K562 (cell line): ENCODE measurements around the gene COBLL1. TPM values are rescaled to one million over a fixed set of nuclear protein-coding genes. Genes with fewer than 3 reads are reported as not detected.

Experiments used
- ATAC-seq: fragments of 200-7000 bp; cut with Tn5 transposase; 3 replicates; pipeline ENCODE4 v1.9.1; 2020; ENCODE audit warnings: moderate library complexity
- BruUV-seq: library from RNA; stranded (reverse); fragments of 400-500 nt; replicated peaks from 2 replicates; lab custom pipeline; 2021; lab: Mats Ljungman, UMichigan
- CTCF ChIA-PET: fragments of 300-600 bp; formaldehyde crosslinking; extraction: SDS; loops from one replicate; lab custom pipeline; 2021; ENCODE audit warnings: low intra/inter-chr PET ratio; lab: Yijun Ruan, JAX
- POLR2A ChIA-PET: fragments of 300-600, 350-650 bp; sonication (Branson Sonifier 250); formaldehyde crosslinking; extraction: SDS; loops from one replicate; lab custom pipeline; 2021; ENCODE audit warnings: antibody characterized with exemption, inconsistent platforms; lab: Yijun Ruan, JAX
- DNase-seq, 4 experiments: peaks; one replicate each; pipeline versions ENCODE4 v3.0.0 to v3.0.0-alpha.2; 2011 to 2018; ENCODE audit warnings: low spot score in 3 of 4, mixed read lengths in 3 of 4; ENCODE audit errors: extremely low read depth in 1 of 4
- FAIRE-seq: peaks from 2 replicates; lab custom pipeline; 2011; peaks lifted over from hg19 to GRCh38; lab: Jason Lieb, UNC
- H2AFZ ChIP-seq: 2 replicates; pipeline ENCODE4 v1.6.0; 2011; ENCODE audit warnings: low read depth, low read length, control low read depth, inconsistent platforms
- H3K27ac ChIP-seq: fragments of 200-600 bp; 3 replicates; pipeline ENCODE4 v1.8.0; 2011; ENCODE audit warnings: low read depth, mild to moderate bottlenecking, control low read depth, inconsistent platforms, low read length, moderate library complexity, mixed read lengths; ENCODE audit errors: extremely low read depth
- H3K27me3 ChIP-seq, 2 experiments: fragments of 300-600 bp in 1 of 2; 2 replicates in 1 of 2; 3 replicates in 1 of 2; pipeline versions ENCODE4 v1.6.0 to v1.8.0; 2011; ENCODE audit warnings: inconsistent platforms in 2 of 2, low read length in 2 of 2, mild to moderate bottlenecking in 1 of 2, mixed read lengths in 1 of 2, moderate library complexity in 1 of 2; ENCODE audit not compliant: control insufficient read depth in 2 of 2, insufficient read depth in 2 of 2
- H3K36me3 ChIP-seq: fragments of 300-600 bp; 3 replicates; pipeline ENCODE4 v1.8.0; 2011; ENCODE audit warnings: mild to moderate bottlenecking, low read length, inconsistent platforms; ENCODE audit not compliant: control insufficient read depth, insufficient read depth
- H3K4me1 ChIP-seq, 2 experiments: fragments of 200-600 bp in 1 of 2; replicated peaks in 1 of 2; 2 replicates in 1 of 2; 3 replicates in 1 of 2; pipeline versions ENCODE4 v1.5.1 to v1.8.0; 2011; ENCODE audit warnings: inconsistent platforms in 2 of 2, low read length in 2 of 2, mild to moderate bottlenecking in 1 of 2, mixed read lengths in 1 of 2, moderate library complexity in 1 of 2; ENCODE audit not compliant: control insufficient read depth in 2 of 2, insufficient read depth in 2 of 2
- H3K4me2 ChIP-seq: 2 replicates; pipeline ENCODE4 v1.6.1; 2011; ENCODE audit warnings: low read length, control low read depth, inconsistent platforms, mixed read lengths; ENCODE audit not compliant: insufficient read depth
- H3K4me3 ChIP-seq: fragments of 200-600 bp; sonication (generic), shearing (Covaris generic); 2 replicates; pipeline ENCODE4 v1.5.1; 2016; ENCODE audit warnings: control low read depth, inconsistent platforms
- H3K79me2 ChIP-seq: fragments of 200-600 bp; 3 replicates; pipeline ENCODE4 v1.8.0; 2011; ENCODE audit warnings: low read length, inconsistent platforms; ENCODE audit not compliant: control insufficient read depth, insufficient read depth
- H3K9ac ChIP-seq, 2 experiments: 2 replicates each; pipeline versions ENCODE4 v1.6.0 to v1.6.1; 2011; ENCODE audit warnings: low read depth in 2 of 2, low read length in 2 of 2, control low read depth in 1 of 2, inconsistent platforms in 1 of 2, mild to moderate bottlenecking in 1 of 2, mixed read lengths in 1 of 2; ENCODE audit not compliant: insufficient read depth in 1 of 2
- H3K9me1 ChIP-seq: one replicate; pipeline ENCODE4 v1.6.0; 2011; ENCODE audit warnings: inconsistent platforms, mild to moderate bottlenecking, low read length, moderate library complexity; ENCODE audit not compliant: control insufficient read depth, insufficient read depth
- H3K9me3 ChIP-seq: replicated peaks from 2 replicates; pipeline ENCODE4 v1.5.1; 2011; ENCODE audit warnings: low read depth, low read length, inconsistent platforms; ENCODE audit not compliant: control insufficient read depth, insufficient read depth
- H4K20me1 ChIP-seq: replicated peaks from 2 replicates; pipeline ENCODE4 v1.6.1; 2011; ENCODE audit warnings: low read length, inconsistent platforms, mixed read lengths; ENCODE audit not compliant: control insufficient read depth, insufficient read depth
- BRF1 ChIP-seq: IDR thresholded peaks from 3 replicates; pipeline ENCODE4 v1.6.1; 2011; ENCODE audit warnings: borderline replicate concordance, mild to moderate bottlenecking; ENCODE audit not compliant: insufficient read length; ENCODE audit errors: extremely low read depth
- CREB1 ChIP-seq, 2 experiments: sonication (generic) in 1 of 2; formaldehyde crosslinking in 1 of 2; IDR thresholded peaks; 2 replicates each; pipeline versions ENCODE4 v1.6.1 to v1.8.0; 2012 to 2022; ENCODE audit warnings: inconsistent platforms in 1 of 2, mild to moderate bottlenecking in 1 of 2, missing genetic modification reagents in 1 of 2, moderate library complexity in 1 of 2
- HMG20A ChIP-seq: fragments of 450-650 bp; formaldehyde crosslinking; conservative IDR thresholded peaks from 2 replicates; pipeline ENCODE4 v1.4.0; 2020; ENCODE audit warnings: mild to moderate bottlenecking, mixed read lengths
- IRF2 ChIP-seq: sonication (generic); formaldehyde crosslinking; IDR thresholded peaks from 2 replicates; pipeline ENCODE4 v1.8.1; 2022; ENCODE audit warnings: mild to moderate bottlenecking, missing genetic modification reagents
- KAT7 ChIP-seq: sonication (generic); formaldehyde crosslinking; IDR thresholded peaks from 2 replicates; pipeline ENCODE4 v1.8.0; 2022; ENCODE audit warnings: missing genetic modification reagents, mild to moderate bottlenecking, borderline replicate concordance
- MCM7 ChIP-seq, 2 experiments: fragments of 450-650 bp; IDR thresholded peaks; 2 replicates each; pipeline ENCODE4 v1.6.1; 2016 to 2018
- MEF2A ChIP-seq: IDR thresholded peaks from 2 replicates; pipeline ENCODE4 v1.6.1; 2011; ENCODE audit warnings: low read depth, mild to moderate bottlenecking, low read length, moderate library complexity; ENCODE audit not compliant: control insufficient read depth
- PHTF2 ChIP-seq: fragments of 250-450 bp; sonication (Bioruptor Pico); IDR thresholded peaks from 2 replicates; pipeline ENCODE4 v1.5.0; 2021; ENCODE audit warnings: mild to moderate bottlenecking
- POLR2AphosphoS2 ChIP-seq: IDR thresholded peaks from 2 replicates; pipeline ENCODE4 v1.6.1; 2012; ENCODE audit warnings: low read length, improper control_type of control experiment
- RB1 ChIP-seq: fragments of 450-650 bp; IDR thresholded peaks from 2 replicates; pipeline ENCODE4 v1.6.1; 2017; ENCODE audit warnings: low read depth, mild to moderate bottlenecking
- SIX5 ChIP-seq, 2 experiments: IDR thresholded peaks; 2 replicates each; pipeline ENCODE4 v1.6.1; 2011; ENCODE audit warnings: low read length in 2 of 2, borderline replicate concordance in 1 of 2, low read depth in 1 of 2, mild to moderate bottlenecking in 1 of 2, moderate library complexity in 1 of 2; ENCODE audit not compliant: insufficient read depth in 1 of 2
- SMARCB1 ChIP-seq: IDR thresholded peaks from 2 replicates; pipeline ENCODE4 v1.6.1; 2011; ENCODE audit warnings: improper control_type of control experiment, low read depth; ENCODE audit not compliant: insufficient read length
- TFAM ChIP-seq: fragments of 250-450 bp; sonication (Bioruptor Pico); conservative IDR thresholded peaks from 2 replicates; pipeline ENCODE4 v1.5.0; 2021; ENCODE audit warnings: mild to moderate bottlenecking, moderate library complexity
- YY1 ChIP-seq, 3 experiments: IDR thresholded peaks; 2 replicates each; pipeline ENCODE4 v1.6.1; 2011; ENCODE audit warnings: low read length in 2 of 3, mild to moderate bottlenecking in 2 of 3, moderate library complexity in 2 of 3, borderline replicate concordance in 1 of 3, control low read depth in 1 of 3, low read depth in 1 of 3; ENCODE audit not compliant: insufficient read depth in 3 of 3, insufficient replicate concordance in 2 of 3, control insufficient read depth in 1 of 3, insufficient read length in 1 of 3; ENCODE audit errors: extremely low read depth in 1 of 3
- ZNF124 ChIP-seq: sonication (generic); formaldehyde crosslinking; IDR thresholded peaks from 2 replicates; pipeline ENCODE4 v1.8.1; 2022; ENCODE audit warnings: missing genetic modification reagents
- ZNF282 ChIP-seq: sonication (generic); formaldehyde crosslinking; IDR thresholded peaks from 2 replicates; pipeline ENCODE4 v1.8.1; 2023; ENCODE audit warnings: missing genetic modification reagents
- ZNF76 ChIP-seq: fragments of 250-450 bp; sonication (Bioruptor Pico); IDR thresholded peaks from 2 replicates; pipeline ENCODE4 v1.4.0; 2020; ENCODE audit warnings: mild to moderate bottlenecking, moderate library complexity, borderline replicate concordance
- WGBS: fragments of 100-300 bp; shearing (Covaris generic); methylation state at CpG from one replicate; pipeline ENCODE4 v1.1.6; 2016; ENCODE audit warnings: low coverage, mixed read lengths; ENCODE audit not compliant: insufficient coverage; ENCODE audit errors: missing lambda C conversion rate; 5-methylcytosine and 5-hydroxymethylcytosine counted together
- in situ Hi-C: fragments of 300-500 bp; cut with MboI; formaldehyde crosslinking; loops from 4 replicates; pipeline ENCODE4 v1.15.0; 2018; ENCODE audit warnings: inconsistent platforms, mixed read lengths
- intact Hi-C: fragments of 100-400 bp; cut with micrococcal nuclease; formaldehyde crosslinking; loops from 2 replicates; pipeline ENCODE4 v1.14.2; 2022
- polyA plus RNA-seq, 8 experiments: library from polyadenylated mRNA; depleted of rRNA in 4 of 8; stranded (reverse) in 5 of 8; unstranded in 3 of 8; fragments of >200 nt; fragmentation: Nextera tagmentation in 2 of 8; fragmentation: Illumina TruSeq in 1 of 8; extraction: Ambion mirVana in 2 of 8; extraction: Trizol in 1 of 8; gene quantifications; 2 replicates each; pipeline versions ENCODE4 v1.2.1 to v1.2.3, GENCODE V29; 2011 to 2014; ENCODE audit warnings: inconsistent platforms in 1 of 8, missing spikeins in 1 of 8
- total RNA-seq, 7 experiments: library from RNA; depleted of rRNA in 6 of 7; stranded (reverse); fragments of >200 nt in 6 of 7; fragmentation: Illumina TruSeq in 2 of 7; extraction: Trizol in 2 of 7; gene quantifications; 2 replicates each; pipeline versions ENCODE4 v1.2.1 to v1.2.3, GENCODE V29; 2011 to 2021; ENCODE audit warnings: low replicate concordance in 1 of 7
- TF ChIP-seq, protein P1 (sequence below): fragments of 250-450 bp; sonication (Bioruptor Pico); IDR thresholded peaks from 2 replicates; pipeline ENCODE4 v1.5.0; 2022; ENCODE audit warnings: mild to moderate bottlenecking

Gene COBLL1
- total and polyA plus RNA-seq, 9 of the 15 experiments (the other 6 are each of a cell fraction or from before 2014, with no cell fraction given): 0.07 to 1.6 (median 0.71) TPM

DNA sequence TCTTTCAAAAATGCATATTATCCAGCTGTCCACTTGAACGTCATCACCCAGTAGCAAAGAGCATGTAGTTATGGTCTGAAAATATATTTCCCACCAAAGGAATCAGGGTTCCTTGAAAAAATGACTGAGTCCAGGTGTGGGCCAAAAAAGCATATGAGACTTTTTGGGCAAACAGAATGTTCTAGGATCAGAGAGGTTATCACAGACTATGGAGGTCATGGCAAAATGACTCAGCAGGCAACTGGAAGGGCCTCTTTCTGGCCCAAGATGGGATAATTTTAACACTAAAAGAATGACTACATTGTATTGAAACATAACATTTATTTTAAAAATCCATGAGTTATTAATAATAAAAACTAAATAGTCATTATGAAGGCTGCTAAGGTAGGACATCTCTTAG lies 77.1 kb downstream of the COBLL1 start:
- Histone ChIP-seq H2AFZ (no peak overlapping the region), H4K20me1 (no peaks in the 10 kb centered on the region), H3K27me3 (no peaks in the 10 kb centered on the region), H3K79me2 (no peaks in the 10 kb centered on the region), H3K27ac (no peak overlapping the region), H3K9me1 (no peaks in the 10 kb centered on the region), H3K4me1 (no peaks in the 10 kb centered on the region), H3K9me3 (no peaks in the 10 kb centered on the region), H3K36me3 (no peaks in the 10 kb centered on the region), H3K9ac (no peak overlapping the region), H3K4me3 (no peak overlapping the region), H3K4me2 (no peak overlapping the region)
- DNase-seq (peak in 1 of 4 experiments; percentile 4), FAIRE-seq (no peak), ATAC-seq (no peak)
- in situ Hi-C loops (no loop called here), intact Hi-C loops (no loop called here)
- BruUV-seq: no TSS peak
- CTCF ChIA-PET: no interaction called here
- WGBS: 0% methylated on average over 1 of the region's 1 CpG
- POLR2A ChIA-PET: no interaction called here
- TF ChIP-seq IRF2 (CRISPR knock-in tag) (no peak), SIX5 (IDR thresholded peaks at IDR 0.05; ENCODE audit: borderline replicate concordance in 1 of 2, insufficient read depth in 1 of 2, low read depth in 1 of 2, low read length in 2 of 2) (no peak), YY1 (IDR thresholded peaks at IDR 0.05; ENCODE audit: borderline replicate concordance in 1 of 3, control insufficient read depth in 1 of 3, extremely low read depth in 1 of 3, insufficient read depth in 3 of 3, insufficient read length in 1 of 3, insufficient replicate concordance in 2 of 3, low read depth in 1 of 3, low read length in 2 of 3) (no peak), TFAM (CRISPR knock-in tag) (no peak), POLR2AphosphoS2 (no peak), ZNF282 (no peak), BRF1 (no peak), MCM7 (IDR thresholded peaks at IDR 0.05) (no peak), CREB1 (IDR thresholded peaks at IDR 0.05) (no peak), CREB1 (CRISPR knock-in tag; IDR thresholded peaks at IDR 0.05) (no peak), HMG20A (no peak), RB1 (no peak), PHTF2 (no peak), ZNF124 (CRISPR knock-in tag) (no peak), ZNF76 (CRISPR knock-in tag) (no peak), SMARCB1 (no peak), KAT7 (no peak), MEF2A (no peak)
- TF ChIP-seq, protein P1, sequence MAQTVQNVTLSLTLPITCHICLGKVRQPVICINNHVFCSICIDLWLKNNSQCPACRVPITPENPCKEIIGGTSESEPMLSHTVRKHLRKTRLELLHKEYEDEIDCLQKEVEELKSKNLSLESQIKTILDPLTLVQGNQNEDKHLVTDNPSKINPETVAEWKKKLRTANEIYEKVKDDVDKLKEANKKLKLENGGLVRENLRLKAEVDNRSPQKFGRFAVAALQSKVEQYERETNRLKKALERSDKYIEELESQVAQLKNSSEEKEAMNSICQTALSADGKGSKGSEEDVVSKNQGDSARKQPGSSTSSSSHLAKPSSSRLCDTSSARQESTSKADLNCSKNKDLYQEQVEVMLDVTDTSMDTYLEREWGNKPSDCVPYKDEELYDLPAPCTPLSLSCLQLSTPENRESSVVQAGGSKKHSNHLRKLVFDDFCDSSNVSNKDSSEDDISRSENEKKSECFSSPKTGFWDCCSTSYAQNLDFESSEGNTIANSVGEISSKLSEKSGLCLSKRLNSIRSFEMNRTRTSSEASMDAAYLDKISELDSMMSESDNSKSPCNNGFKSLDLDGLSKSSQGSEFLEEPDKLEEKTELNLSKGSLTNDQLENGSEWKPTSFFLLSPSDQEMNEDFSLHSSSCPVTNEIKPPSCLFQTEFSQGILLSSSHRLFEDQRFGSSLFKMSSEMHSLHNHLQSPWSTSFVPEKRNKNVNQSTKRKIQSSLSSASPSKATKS (CRISPR knock-in tag): no peak
